ENCODE results near the gene BRCA2.

BRCA2 gene

DNA sequence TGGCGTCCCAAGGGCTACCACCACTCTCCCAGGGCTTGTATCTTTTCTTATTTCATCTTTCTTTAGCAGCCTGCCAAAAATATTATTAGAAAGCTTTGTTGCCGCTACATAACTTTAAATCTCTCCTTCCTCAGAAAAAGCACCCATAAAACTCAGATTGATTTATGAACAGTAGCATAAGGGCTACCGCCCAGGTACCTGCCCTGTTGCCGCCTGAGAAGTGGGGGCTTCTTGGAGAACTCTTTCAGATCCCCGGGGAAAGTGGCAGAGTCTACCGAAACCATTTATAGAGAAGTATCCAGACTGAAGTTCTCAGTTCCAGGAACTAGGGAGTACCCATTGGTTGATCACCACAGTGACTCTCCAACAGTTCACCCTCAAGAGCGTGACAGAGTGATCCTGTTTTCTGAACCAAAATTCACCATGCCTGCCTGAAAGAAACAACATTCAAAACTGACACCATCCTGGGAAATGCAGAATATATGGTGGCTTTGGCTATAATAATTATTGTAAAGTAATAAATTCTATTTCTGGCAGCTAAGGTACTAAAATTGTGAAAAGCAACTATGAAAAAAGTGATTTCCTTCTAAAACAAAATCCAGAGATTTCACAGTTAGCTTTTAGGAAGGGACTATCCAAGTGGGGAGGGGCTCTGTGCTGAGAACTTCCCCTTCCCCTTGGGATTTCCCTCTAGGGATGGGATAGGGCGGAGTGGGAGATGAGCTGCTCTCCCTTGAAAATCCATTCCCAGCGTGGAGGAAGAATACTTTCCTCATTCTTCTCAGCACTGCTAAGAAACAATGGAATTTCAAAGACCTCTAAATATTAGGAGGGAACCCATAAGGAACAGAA, 113.5 kb downstream of the BRCA2 start:
- DNase-seq (ENCODE audit: low read depth): no peak

DNA sequence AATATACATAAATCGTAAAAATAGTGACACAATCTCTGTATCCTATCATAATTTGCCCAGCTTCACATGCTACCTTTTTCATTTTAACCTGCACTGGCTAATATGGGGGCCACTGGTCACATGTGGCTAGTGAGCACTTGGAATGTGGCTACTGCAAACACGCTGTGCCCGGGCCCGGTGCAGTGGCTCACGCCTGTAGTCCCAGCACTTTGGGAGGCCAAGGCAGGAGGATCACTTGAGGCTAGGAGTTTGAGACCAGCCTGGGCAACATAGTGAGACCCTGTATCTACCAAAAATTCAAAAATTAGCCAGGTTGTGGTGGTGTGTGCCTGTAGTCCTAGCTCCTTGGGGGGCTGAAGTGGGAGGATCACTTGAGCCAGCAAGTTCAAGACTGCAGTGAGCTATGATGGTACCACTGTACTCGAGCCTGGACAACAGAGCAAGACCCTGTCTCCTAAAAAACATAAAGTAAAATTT, 114.2 kb downstream of the BRCA2 start:
- no peak for DNase-seq (ENCODE audit: low read depth)

DNA sequence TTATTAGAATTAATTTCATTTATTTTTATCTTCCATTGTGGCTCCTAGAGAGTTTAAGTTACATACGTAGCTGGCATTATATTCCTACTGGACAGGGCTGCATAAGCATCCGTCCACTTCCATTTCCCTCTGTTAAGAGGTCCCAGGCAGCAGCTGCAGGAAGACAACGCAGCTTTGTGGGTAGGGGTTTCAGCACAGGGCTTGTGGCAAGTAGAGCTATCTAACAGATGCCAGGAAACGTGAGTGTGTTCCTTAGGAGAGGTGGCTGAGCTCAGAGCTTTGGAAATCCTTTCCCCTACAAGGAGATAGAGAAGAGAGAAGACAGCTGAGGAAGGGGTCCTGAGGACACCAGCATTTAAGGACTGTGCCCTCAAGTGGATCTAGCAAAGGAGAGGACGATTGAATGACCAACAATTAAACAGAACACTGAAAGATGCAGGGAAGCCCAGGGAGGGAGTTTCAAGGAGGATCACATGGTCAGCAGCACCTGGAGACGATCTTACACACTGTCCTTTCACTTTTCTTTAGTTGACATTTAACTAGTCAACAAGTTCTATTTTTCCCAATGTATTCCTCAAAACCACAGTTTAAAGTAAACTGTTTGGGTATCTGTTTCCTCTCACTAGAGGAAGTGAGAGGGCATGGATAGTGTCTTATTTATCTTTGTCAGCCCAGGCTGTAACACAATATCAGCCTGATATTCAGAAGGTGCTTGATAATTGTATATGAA, 114.9 kb downstream of the BRCA2 start:
- peak; percentile 59 for DNase-seq (ENCODE audit: low read depth)

DNA sequence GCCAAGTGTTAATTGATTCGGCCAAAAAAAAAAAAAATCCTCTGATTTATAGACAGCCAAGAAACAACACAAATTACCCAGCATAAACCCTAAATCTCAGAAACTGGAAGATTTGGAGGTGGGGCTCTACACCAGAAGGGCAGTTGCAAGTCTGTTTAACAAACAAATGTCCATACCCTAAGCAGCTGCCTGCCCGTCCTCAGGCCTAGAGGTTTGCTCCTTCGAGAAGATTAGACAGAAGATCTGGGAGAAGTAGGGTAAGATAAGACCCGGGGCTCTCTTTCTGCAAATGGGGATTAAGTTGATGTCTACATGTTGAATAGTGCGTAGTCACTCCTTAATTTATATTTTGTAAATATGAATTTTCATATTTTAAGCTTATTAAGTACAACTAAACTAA, 116.1 kb downstream of the BRCA2 start:
- DNase-seq (ENCODE audit: low read depth): no peak

DNA sequence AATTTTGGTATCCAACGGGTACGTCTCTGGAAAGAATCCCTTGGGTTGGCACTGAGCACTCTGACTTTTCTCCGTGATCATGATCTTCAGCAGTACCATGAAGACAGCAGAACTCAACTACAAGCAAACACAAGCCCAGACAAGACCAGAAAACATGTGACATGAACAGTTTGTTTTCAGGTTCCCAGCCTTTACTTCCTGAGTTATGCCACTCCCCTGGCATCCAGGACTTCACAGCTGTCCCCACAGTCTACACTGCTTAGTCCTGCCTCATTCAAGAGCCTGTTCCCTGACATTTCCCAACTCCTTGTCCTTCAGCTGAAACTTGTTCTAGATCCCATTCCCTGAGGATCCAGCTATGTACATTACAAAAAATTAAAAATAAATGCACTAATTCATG, 117.5 kb downstream of the BRCA2 start:
- DNase-seq (ENCODE audit: low read depth): no peak

DNA sequence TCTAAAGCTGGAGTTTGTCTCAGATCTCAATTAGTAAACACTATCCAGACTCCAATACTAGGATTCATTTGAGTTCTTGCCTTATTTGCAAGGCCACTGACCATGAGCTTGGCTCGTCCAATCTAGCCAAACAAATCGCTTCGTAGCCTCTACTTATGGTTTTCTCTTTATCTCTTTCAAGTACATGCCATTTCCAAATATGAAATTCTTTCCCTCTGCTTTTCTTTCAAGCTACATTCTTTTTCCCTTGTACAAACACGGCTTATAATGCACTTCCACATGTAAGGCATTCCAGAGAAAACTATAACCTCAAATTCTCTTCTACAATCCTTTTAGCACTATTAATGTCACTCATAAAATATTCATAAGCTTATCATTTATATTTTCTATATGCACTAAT, 123.6 kb downstream of the BRCA2 start:
- no peak for DNase-seq (ENCODE audit: low read depth)

DNA sequence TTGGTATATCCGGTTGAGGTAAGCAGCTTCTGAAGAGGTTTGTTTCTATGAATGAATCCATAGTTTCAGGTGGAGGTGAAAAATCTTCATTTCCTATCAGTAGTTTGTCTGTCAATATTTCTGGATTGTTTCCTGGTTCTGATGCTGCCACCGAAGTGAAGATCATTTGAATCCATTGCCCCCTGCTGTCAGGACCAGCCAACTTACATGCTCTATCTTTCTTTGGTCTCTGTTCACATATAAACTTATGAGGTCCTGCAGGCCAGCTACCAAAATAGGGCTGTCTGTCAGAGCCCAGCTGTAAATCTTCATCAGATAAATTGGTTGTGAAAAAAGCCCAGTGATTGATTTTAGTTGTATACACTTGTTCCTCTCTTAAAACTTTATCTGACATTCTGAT, 127.8 kb downstream of the BRCA2 start:
- DNase-seq (ENCODE audit: low read depth): no peak

DNA sequence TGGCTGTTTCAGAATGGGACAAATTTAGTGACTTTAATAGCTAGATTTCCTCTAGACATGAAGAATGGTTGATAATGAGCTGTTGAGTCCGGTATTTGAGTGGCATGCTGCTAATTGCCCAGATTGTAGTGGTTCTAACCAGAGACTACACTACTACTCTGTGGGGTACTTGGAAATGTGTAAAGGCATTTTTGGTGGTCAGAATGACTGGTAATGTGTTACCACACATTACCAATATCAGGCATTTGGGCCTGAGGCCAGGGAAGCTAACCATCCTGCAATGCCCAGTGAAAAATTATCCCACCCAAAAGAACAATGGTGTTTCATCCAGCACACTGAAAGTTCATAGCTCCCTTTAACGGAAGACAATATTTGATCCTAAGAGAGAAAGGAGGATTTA, 130.2 kb downstream of the BRCA2 start:
- no peak for DNase-seq (ENCODE audit: low read depth)

DNA sequence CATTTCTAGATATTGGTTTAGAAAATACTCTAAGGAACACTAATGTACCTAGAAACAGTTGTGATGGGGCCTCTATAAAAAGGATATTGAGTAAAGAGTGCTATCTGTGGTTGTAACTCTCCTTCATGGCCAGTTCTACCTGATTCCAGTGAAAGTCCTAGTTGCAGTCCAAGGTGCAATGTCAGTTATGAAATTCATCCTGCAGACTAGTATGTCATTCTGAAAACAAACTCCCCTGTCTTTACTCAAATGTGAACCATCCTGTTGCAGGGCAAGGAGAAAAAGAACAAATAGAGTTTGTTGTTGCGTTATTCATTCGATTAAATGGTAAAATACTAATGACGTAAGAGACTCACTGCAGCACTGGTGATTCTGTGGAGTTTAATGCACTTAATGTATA, 130.9 kb downstream of the BRCA2 start:
- DNase-seq (ENCODE audit: low read depth): no peak

DNA sequence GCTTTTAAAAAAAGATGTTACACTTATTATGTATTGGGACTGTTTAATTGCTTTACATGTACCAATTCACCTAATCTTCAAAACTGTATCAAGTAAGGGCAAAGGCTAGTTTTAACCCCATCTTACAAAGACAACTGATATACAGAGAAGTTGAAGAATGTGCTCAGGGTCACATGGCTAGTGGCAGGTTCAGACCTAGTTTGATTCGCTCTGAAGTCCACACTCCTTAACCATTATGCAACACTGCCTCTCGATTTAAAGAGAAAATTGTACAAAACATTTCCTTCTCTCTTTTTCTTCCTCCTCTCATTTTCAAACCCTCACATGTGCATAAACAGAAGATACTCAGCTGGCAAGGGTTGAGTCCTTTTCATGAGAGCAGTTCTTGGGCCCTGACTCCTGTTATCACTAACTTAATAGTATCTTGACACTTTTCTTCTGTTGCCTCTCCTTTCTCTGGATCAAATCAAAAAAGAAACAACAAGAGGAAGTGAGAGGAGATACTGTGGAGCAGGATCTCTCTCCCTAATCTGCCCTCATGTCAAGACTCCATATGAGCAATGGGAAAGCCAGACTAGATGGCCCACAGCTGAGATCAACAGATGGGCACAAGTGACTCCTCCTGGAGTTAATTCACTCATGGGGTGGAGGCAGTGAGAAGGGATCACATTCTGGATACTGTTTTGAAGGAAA, 131.6 kb downstream of the BRCA2 start:
- DNase-seq (ENCODE audit: low read depth): no peak

DNA sequence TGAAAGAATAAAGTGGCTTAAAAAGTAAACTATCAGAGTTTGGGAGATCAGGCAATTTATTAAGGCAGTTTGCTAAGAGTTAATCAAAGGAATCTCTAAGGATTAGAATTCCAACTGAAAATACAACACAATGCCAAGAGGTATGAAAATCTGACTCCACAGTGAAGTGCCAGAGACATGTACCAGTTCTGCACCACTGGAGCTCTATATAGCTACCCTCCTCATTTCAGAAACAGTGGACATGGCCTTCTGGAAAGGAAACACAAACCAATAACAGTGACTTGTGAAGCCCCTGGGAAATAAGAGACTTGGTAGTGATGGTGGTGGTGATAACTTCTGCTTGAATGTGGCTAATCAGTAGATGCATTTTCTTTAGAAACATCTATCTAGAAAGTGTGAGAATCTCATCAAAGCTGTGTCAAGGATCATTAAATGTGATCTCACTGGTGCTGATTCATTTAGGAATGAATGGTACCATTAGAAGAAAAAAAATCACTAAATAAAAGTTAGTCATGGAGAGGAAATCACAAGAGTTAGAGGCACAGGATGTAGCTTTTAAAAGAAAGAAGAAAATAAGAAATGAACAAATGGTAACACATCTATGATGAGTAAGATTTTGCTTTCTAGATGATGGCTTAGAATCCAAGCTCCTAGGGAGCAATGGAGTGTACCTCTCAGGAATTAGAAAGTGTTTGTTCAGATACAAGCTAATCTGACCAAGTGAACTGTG, 132.8 kb downstream of the BRCA2 start:
- DNase-seq (ENCODE audit: low read depth): no peak

DNA sequence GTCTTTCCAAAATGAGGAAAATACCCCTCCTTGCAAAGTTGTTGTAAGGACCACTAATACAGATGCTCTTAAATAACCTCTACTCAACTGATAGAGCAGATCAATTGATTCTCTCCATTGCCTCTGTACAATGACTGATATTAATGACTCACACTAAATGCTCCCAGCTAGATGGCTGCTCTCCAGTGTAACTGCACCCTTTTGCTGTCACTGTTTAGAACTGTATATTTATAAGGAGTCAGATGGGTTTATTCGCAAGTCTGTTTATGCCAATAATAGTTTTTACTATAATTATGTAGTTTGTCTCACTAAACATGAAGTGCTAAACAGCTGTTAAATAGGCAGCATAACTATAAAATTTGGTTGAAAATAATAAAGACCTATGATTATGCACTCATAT, 133.7 kb downstream of the BRCA2 start:
- DNase-seq (ENCODE audit: low read depth): no peak

Measured in CMK (cell line).